ENCODE data around the gene ERMARD.

The ERMARD gene

DNA sequence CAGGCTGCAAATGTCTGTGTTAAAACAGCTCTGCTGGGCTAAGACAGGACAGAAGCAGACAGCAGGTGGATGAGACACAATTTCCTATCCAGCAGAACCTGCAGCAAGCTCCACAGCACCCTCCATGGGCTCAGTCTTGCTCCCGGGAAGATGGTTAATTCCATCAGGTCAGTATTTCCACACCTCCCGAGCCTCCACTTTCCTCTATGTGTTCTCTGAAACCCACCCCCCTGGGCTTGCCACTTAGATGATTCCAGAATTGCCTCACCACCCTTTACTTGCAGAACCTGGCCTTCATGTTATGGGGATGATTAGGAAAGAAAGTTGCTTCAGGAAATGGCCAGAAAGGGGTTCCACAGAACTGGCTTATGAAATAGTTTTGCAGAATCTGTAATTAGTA, 43.8 kb downstream of the ERMARD start:
- no peaks in the 10 kb centered on the region for H3K79me2 ChIP-seq (ENCODE audit: insufficient read depth, low read length)
- H2AFZ ChIP-seq (ENCODE audit: low read depth, low read length, severe bottlenecking) = no peak overlapping the region
- H3K27me3 ChIP-seq (ENCODE audit: low read length) = no peaks in the 10 kb centered on the region
- H3K9ac ChIP-seq (ENCODE audit: low read length) = no peak overlapping the region
- no peak for TF ChIP-seq CTCF (IDR thresholded peaks at IDR 0.05; ENCODE audit: insufficient read depth, low read length, poor library complexity, severe bottlenecking)
- no peak for TF ChIP-seq EZH2phosphoT487 (conservative IDR thresholded peaks at IDR 0.05; ENCODE audit: low read length)
- H4K20me1 ChIP-seq (ENCODE audit: low read depth, low read length) = no peaks in the 10 kb centered on the region
- no peak overlapping the region for H3K4me3 ChIP-seq (ENCODE audit: insufficient read depth, low read length, poor library complexity, severe bottlenecking)
- no peak overlapping the region for H3K4me2 ChIP-seq (ENCODE audit: low read depth, low read length, poor library complexity, severe bottlenecking)
- no peaks in the 10 kb centered on the region for H3K9me2 ChIP-seq (replicated peaks; ENCODE audit: insufficient read depth, low read length)
- H3K27ac ChIP-seq (ENCODE audit: low read depth, low read length) = no peak overlapping the region
- H3K36me3 ChIP-seq (ENCODE audit: low read length) = no peaks in the 10 kb centered on the region
- no peaks in the 10 kb centered on the region for H3F3A ChIP-seq (ENCODE audit: insufficient read depth)
- H3K9me3 ChIP-seq (ENCODE audit: insufficient read depth, low read length) = no peaks in the 10 kb centered on the region

GRCh38 chr6:169798764-169799473, 47.5 kb downstream of the ERMARD start:
- Histone ChIP-seq H3K9me2 (replicated peaks; ENCODE audit: insufficient read depth, low read length) (no peaks in the 10 kb centered on the region), H3K27me3 (ENCODE audit: low read length) (no peaks in the 10 kb centered on the region), H3K4me3 (ENCODE audit: insufficient read depth, low read length, poor library complexity, severe bottlenecking) (no peak overlapping the region), H3K79me2 (ENCODE audit: insufficient read depth, low read length) (no peaks in the 10 kb centered on the region), H3K27ac (ENCODE audit: low read depth, low read length) (no peak overlapping the region), H4K20me1 (ENCODE audit: low read depth, low read length) (no peaks in the 10 kb centered on the region), H3K9me3 (ENCODE audit: insufficient read depth, low read length) (no peaks in the 10 kb centered on the region), H3K9ac (ENCODE audit: low read length) (no peak overlapping the region), H3F3A (ENCODE audit: insufficient read depth) (no peaks in the 10 kb centered on the region), H3K36me3 (ENCODE audit: low read length) (no peaks in the 10 kb centered on the region), H3K4me2 (ENCODE audit: low read depth, low read length, poor library complexity, severe bottlenecking) (no peak overlapping the region), H2AFZ (ENCODE audit: low read depth, low read length, severe bottlenecking) (no peak overlapping the region)
- TF ChIP-seq EZH2phosphoT487 (conservative IDR thresholded peaks at IDR 0.05; ENCODE audit: low read length) (no peak), CTCF (IDR thresholded peaks at IDR 0.05; ENCODE audit: insufficient read depth, low read length, poor library complexity, severe bottlenecking) (no peak)

DNA sequence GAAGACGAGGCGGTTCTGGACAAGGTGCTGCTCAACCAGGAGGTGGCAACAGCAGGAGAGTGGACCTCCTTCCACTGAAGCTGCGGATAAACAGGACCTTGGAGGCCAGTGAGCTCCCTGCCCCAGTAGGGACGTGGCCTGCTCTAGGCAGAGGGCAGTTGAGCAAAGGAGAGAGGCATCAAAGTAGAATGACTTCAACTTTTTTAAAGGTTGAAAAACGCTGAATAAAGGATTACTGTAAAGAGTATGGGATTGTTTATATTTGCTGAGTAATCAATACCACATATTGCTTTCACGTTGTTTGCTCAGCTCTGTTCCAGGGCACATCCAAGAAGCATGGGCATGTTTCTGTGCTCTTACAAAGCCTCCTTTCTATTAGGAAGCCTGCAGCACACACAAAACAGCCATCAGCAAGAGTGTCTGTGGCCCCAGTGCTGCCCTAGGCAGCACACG, 48.1 kb downstream of the ERMARD start:
- Histone ChIP-seq H3K27ac (ENCODE audit: low read depth, low read length) (no peak overlapping the region), H3K36me3 (ENCODE audit: low read length) (no peaks in the 10 kb centered on the region), H2AFZ (ENCODE audit: low read depth, low read length, severe bottlenecking) (no peak overlapping the region), H3K79me2 (ENCODE audit: insufficient read depth, low read length) (no peaks in the 10 kb centered on the region), H3K4me2 (ENCODE audit: low read depth, low read length, poor library complexity, severe bottlenecking) (no peak overlapping the region), H3K27me3 (ENCODE audit: low read length) (no peaks in the 10 kb centered on the region), H3F3A (ENCODE audit: insufficient read depth) (no peaks in the 10 kb centered on the region), H3K4me3 (ENCODE audit: insufficient read depth, low read length, poor library complexity, severe bottlenecking) (no peak overlapping the region), H3K9ac (ENCODE audit: low read length) (no peak overlapping the region), H3K9me2 (replicated peaks; ENCODE audit: insufficient read depth, low read length) (no peaks in the 10 kb centered on the region), H4K20me1 (ENCODE audit: low read depth, low read length) (no peaks in the 10 kb centered on the region), H3K9me3 (ENCODE audit: insufficient read depth, low read length) (no peaks in the 10 kb centered on the region)
- TF ChIP-seq EZH2phosphoT487 (conservative IDR thresholded peaks at IDR 0.05; ENCODE audit: low read length) = no peak
- TF ChIP-seq CTCF (IDR thresholded peaks at IDR 0.05; ENCODE audit: insufficient read depth, low read length, poor library complexity, severe bottlenecking) = no peak
